ENCODE measurements around the gene MRPS11. TPM values are rescaled to one million over a fixed set of nuclear protein-coding genes. Genes with fewer than 3 reads are reported as not detected.
"Not testable (repeated sequence)": the region's sequence is repeated elsewhere in the genome, so short reads cannot be mapped to it uniquely, and the experiment has no call there.

MRPS11 gene
- total RNA-seq, 5 donors from 2014 or later (not counting 1 experiment from before 2014, with no cell fraction given): 16.7 to 33.0 (median 27.4) TPM

- Mint-ChIP-seq H3K9me3 (no peaks in the 10 kb centered on the region), H3K27me3 (peaks cover 10 to 14% of the 10 kb centered on the region in 2 donors), H3K4me3 (no peak overlapping the region), H3K36me3 (no peaks in the 10 kb centered on the region), H3K27ac (no peak overlapping the region), H3K4me1 (no peaks in the 10 kb centered on the region)
- Histone ChIP-seq H3K4me1 (ENCODE audit: control insufficient read depth in 1 of 2, extremely low read depth in 1 of 2, insufficient read depth in 2 of 2, low read length in 2 of 2) (no peaks in the 10 kb centered on the region), H3K27me3 (replicated peaks in 1 of 2; ENCODE audit: control insufficient read depth in 2 of 2, extremely low read depth in 1 of 2, insufficient read depth in 2 of 2, low read length in 1 of 2) (peaks cover 0 to 28% of the 10 kb centered on the region in 2 experiments), H3K4me3 (ENCODE audit: control insufficient read depth in 1 of 2, extremely low read depth in 1 of 2, low read length in 1 of 2) (no peak overlapping the region), H3K36me3 (ENCODE audit: control insufficient read depth in 2 of 2, extremely low read depth in 1 of 2, insufficient read depth in 1 of 2, low read length in 1 of 2) (no peaks in the 10 kb centered on the region), H3K27ac (ENCODE audit: low read length) (no peak overlapping the region), H3K9me3 (no peaks in the 10 kb centered on the region)
- CTCF ChIA-PET: no interaction called here
- POLR2A ChIA-PET: no interaction called here
- DNase-seq (no peak), ATAC-seq (replicated peaks in 1 of 4) (no peak)
Measured at GRCh38 chr15:88430051-88430450, 37.5 kb upstream of the MRPS11 start.

- H3K36me3 ChIP-seq (ENCODE audit: control insufficient read depth in 2 of 2, extremely low read depth in 1 of 2, insufficient read depth in 1 of 2, low read length in 1 of 2): no peaks in the 10 kb centered on the region
- 55% methylated on average over 2 of the region's 10 CpGs for WGBS (ENCODE audit: insufficient coverage)
- CTCF ChIA-PET: no interaction called here
- H3K36me3 Mint-ChIP-seq: no peaks in the 10 kb centered on the region
- POLR2A ChIA-PET: no interaction called here
- H3K27me3 Mint-ChIP-seq: peaks cover 10 to 16% of the 10 kb centered on the region in 2 donors
- H3K4me1 Mint-ChIP-seq: no peaks in the 10 kb centered on the region
- no peak overlapping the region for H3K4me3 Mint-ChIP-seq
- peaks cover 0 to 32% of the 10 kb centered on the region in 2 experiments for H3K27me3 ChIP-seq (replicated peaks in 1 of 2; ENCODE audit: control insufficient read depth in 2 of 2, extremely low read depth in 1 of 2, insufficient read depth in 2 of 2, low read length in 1 of 2)
- no peaks in the 10 kb centered on the region for H3K9me3 Mint-ChIP-seq
- no peaks in the 10 kb centered on the region for H3K9me3 ChIP-seq
- H3K27ac ChIP-seq (ENCODE audit: low read length): no peak overlapping the region
- H3K4me3 ChIP-seq (ENCODE audit: control insufficient read depth in 1 of 2, extremely low read depth in 1 of 2, low read length in 1 of 2): no peak overlapping the region
- H3K27ac Mint-ChIP-seq: no peak overlapping the region
- ATAC-seq (replicated peaks in 1 of 4) (no peak), DNase-seq (no peak)
- H3K4me1 ChIP-seq (ENCODE audit: control insufficient read depth in 1 of 2, extremely low read depth in 1 of 2, insufficient read depth in 2 of 2, low read length in 2 of 2): no peaks in the 10 kb centered on the region
Measured at GRCh38 chr15:88431441-88431840, 36.1 kb upstream of the MRPS11 start.

DNA sequence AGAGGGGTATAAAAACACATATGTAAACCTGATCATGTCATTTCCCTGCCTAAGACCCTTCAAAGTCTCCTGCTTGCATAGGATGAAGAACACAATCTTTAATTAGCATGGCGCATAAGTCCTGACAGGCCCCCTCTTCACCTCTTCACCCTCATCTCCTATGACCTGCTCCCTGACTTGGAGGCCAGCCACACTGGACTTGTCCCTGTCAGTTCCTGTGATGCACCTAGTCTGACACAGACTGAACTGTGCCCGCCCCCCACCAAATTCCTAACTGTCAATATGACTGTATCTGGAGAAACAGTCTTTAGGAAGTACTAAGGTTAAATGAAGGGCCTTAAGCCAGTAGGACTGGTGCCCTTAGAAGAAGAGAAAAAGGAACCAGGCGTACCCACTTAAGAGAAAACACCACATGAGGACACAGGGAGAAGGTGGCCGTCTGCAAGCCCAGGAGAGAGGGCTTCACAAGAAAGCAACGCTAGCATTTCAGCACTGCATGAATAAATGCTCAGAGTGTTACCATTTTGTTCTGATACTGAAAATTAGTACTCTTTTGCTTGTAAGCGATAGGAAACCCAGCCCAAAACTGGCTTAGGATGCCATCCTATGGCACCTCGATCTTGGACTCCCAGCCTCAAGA lies 34.3 kb upstream of the MRPS11 start:
- Histone ChIP-seq H3K27ac (ENCODE audit: low read length) (no peak overlapping the region), H3K4me1 (ENCODE audit: control insufficient read depth in 1 of 2, extremely low read depth in 1 of 2, insufficient read depth in 2 of 2, low read length in 2 of 2) (no peaks in the 10 kb centered on the region), H3K36me3 (ENCODE audit: control insufficient read depth in 2 of 2, extremely low read depth in 1 of 2, insufficient read depth in 1 of 2, low read length in 1 of 2) (no peaks in the 10 kb centered on the region), H3K9me3 (no peaks in the 10 kb centered on the region), H3K27me3 (replicated peaks in 1 of 2; ENCODE audit: control insufficient read depth in 2 of 2, extremely low read depth in 1 of 2, insufficient read depth in 2 of 2, low read length in 1 of 2) (peaks cover 0 to 40% of the 10 kb centered on the region in 2 experiments), H3K4me3 (ENCODE audit: control insufficient read depth in 1 of 2, extremely low read depth in 1 of 2, low read length in 1 of 2) (no peak overlapping the region)
- Mint-ChIP-seq H3K9me3 (no peaks in the 10 kb centered on the region), H3K36me3 (no peaks in the 10 kb centered on the region), H3K4me1 (no peaks in the 10 kb centered on the region), H3K4me3 (no peak overlapping the region), H3K27me3 (peaks cover 22 to 33% of the 10 kb centered on the region in 2 donors), H3K27ac (no peak overlapping the region)
- CTCF ChIA-PET: no interaction called here
- POLR2A ChIA-PET: no interaction called here
- 87% methylated on average over 3 of the region's 7 CpGs for WGBS (ENCODE audit: insufficient coverage)
- no peak for ATAC-seq (replicated peaks in 1 of 4)
- DNase-seq: no peak

DNA sequence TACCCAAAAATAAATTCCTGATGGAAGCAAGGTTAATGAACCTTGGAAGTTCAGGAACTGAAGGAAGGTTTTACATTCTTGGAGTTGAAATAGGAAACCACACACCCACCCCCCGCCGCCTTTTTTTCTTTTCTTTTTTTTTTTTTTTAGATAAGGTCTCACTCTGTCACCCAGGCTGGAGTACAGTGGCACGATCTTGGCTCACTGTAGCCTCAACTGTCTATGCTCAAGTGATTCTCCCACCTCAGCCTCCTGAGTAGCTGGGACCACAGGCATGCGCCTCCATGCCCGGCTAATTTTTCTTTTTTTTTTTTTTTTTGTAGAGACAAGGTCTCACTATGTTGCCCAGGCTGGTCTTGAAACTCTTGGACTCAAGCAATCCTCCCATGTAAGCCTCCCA lies 33.4 kb upstream of the MRPS11 start:
- H3K27ac Mint-ChIP-seq; DNase-seq; CTCF ChIA-PET; ATAC-seq (replicated peaks in 1 of 4); H3K4me3 Mint-ChIP-seq; H3K9me3 ChIP-seq; H3K4me3 ChIP-seq (ENCODE audit: control insufficient read depth in 1 of 2, extremely low read depth in 1 of 2, low read length in 1 of 2); H3K4me1 ChIP-seq (ENCODE audit: control insufficient read depth in 1 of 2, extremely low read depth in 1 of 2, insufficient read depth in 2 of 2, low read length in 2 of 2); H3K4me1 Mint-ChIP-seq; H3K36me3 Mint-ChIP-seq; H3K27ac ChIP-seq (ENCODE audit: low read length); H3K36me3 ChIP-seq (ENCODE audit: control insufficient read depth in 2 of 2, extremely low read depth in 1 of 2, insufficient read depth in 1 of 2, low read length in 1 of 2); H3K9me3 Mint-ChIP-seq; POLR2A ChIA-PET: not testable (repeated sequence)
- H3K27me3 ChIP-seq (replicated peaks in 1 of 2; ENCODE audit: control insufficient read depth in 2 of 2, extremely low read depth in 1 of 2, insufficient read depth in 2 of 2, low read length in 1 of 2): peaks cover 0 to 43% of the 10 kb centered on the region in 2 experiments
- H3K27me3 Mint-ChIP-seq: peaks cover 22 to 36% of the 10 kb centered on the region in 2 donors
- 80% methylated on average over 1 of the region's 5 CpGs for WGBS (ENCODE audit: insufficient coverage)

DNA sequence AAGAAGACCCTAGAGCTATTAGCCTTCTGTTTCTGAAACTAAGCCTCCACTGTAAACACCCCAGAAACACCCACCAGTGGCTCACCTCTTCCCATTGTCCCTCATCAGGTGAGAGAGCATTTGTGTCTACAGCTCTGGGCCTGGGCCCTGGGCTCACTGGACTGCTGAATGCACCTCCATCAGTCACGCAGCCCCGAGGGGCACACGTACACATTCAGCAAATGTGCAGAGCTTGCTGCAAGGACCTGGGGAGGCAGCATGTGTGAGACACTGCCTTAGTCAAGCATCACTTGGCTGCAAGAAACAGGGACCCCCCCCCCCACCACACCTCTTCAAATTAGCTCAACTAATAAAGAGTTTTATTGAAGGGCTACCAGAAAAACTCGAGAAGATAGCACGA lies 29.3 kb upstream of the MRPS11 start:
- Histone ChIP-seq H3K9me3 (no peaks in the 10 kb centered on the region), H3K4me3 (ENCODE audit: control insufficient read depth in 1 of 2, extremely low read depth in 1 of 2, low read length in 1 of 2) (no peak overlapping the region), H3K27me3 (replicated peaks in 1 of 2; ENCODE audit: control insufficient read depth in 2 of 2, extremely low read depth in 1 of 2, insufficient read depth in 2 of 2, low read length in 1 of 2) (peaks cover 2 to 40% of the 10 kb centered on the region in 2 experiments), H3K36me3 (ENCODE audit: control insufficient read depth in 2 of 2, extremely low read depth in 1 of 2, insufficient read depth in 1 of 2, low read length in 1 of 2) (no peaks in the 10 kb centered on the region), H3K4me1 (ENCODE audit: control insufficient read depth in 1 of 2, extremely low read depth in 1 of 2, insufficient read depth in 2 of 2, low read length in 2 of 2) (no peaks in the 10 kb centered on the region), H3K27ac (ENCODE audit: low read length) (no peak overlapping the region)
- CTCF ChIA-PET: interaction anchor here in 1 of 2 donors (0.7 kb wide), 1 partner anchor 11 kb away, joined by 3 read pairs; no protein-coding TSS in a partner anchor
- 75% methylated on average over 4 of the region's 5 CpGs for WGBS (ENCODE audit: insufficient coverage)
- Mint-ChIP-seq H3K4me3 (no peak overlapping the region), H3K27me3 (peaks cover 30 to 51% of the 10 kb centered on the region in 2 donors), H3K36me3 (no peaks in the 10 kb centered on the region), H3K4me1 (no peaks in the 10 kb centered on the region), H3K27ac (no peak overlapping the region), H3K9me3 (peaks cover under 1 to 5% (median under 1%) of the 10 kb centered on the region in 3 donors)
- POLR2A ChIA-PET: interaction anchor here in 1 of 2 donors (0.6 kb wide), 1 partner anchor 35 kb away, joined by 9 read pairs; no protein-coding TSS in a partner anchor
- DNase-seq (no peak), ATAC-seq (replicated peaks in 1 of 4) (no peak)

GRCh38 chr15:88440021-88440420 lies 27.5 kb upstream of the MRPS11 start:
- WGBS (ENCODE audit: insufficient coverage): no CpG with 5 or more reads among the region's 1 CpG
- Histone ChIP-seq H3K27ac (ENCODE audit: low read length) (no peak overlapping the region), H3K27me3 (replicated peaks in 1 of 2; ENCODE audit: control insufficient read depth in 2 of 2, extremely low read depth in 1 of 2, insufficient read depth in 2 of 2, low read length in 1 of 2) (peaks cover 2 to 35% of the 10 kb centered on the region in 2 experiments), H3K9me3 (no peaks in the 10 kb centered on the region), H3K4me1 (ENCODE audit: control insufficient read depth in 1 of 2, extremely low read depth in 1 of 2, insufficient read depth in 2 of 2, low read length in 2 of 2) (no peaks in the 10 kb centered on the region), H3K4me3 (ENCODE audit: control insufficient read depth in 1 of 2, extremely low read depth in 1 of 2, low read length in 1 of 2) (no peak overlapping the region), H3K36me3 (ENCODE audit: control insufficient read depth in 2 of 2, extremely low read depth in 1 of 2, insufficient read depth in 1 of 2, low read length in 1 of 2) (no peaks in the 10 kb centered on the region)
- no peak overlapping the region for H3K4me3 Mint-ChIP-seq
- ChIA-PET CTCF (no interaction called here), POLR2A (no interaction called here)
- DNase-seq (no peak), ATAC-seq (replicated peaks in 1 of 4) (no peak)
- H3K9me3 Mint-ChIP-seq: peaks cover 4 to 21% (median 8%) of the 10 kb centered on the region in 3 donors
- H3K4me1 Mint-ChIP-seq: no peaks in the 10 kb centered on the region
- H3K36me3 Mint-ChIP-seq: no peaks in the 10 kb centered on the region
- H3K27me3 Mint-ChIP-seq: peaks cover 37 to 55% of the 10 kb centered on the region in 2 donors
- H3K27ac Mint-ChIP-seq: no peak overlapping the region
